HepG2 (cell line): ENCODE measurements around the gene SLC25A11. TPM values are rescaled to one million over a fixed set of nuclear protein-coding genes. Genes with fewer than 3 reads are reported as not detected.

ENCODE experiments used
- ATAC-seq: fragments of 200-7000 bp; cut with Tn5 transposase; 3 replicates; pipeline ENCODE4 v1.9.1; 2020; ENCODE audit warnings: mild to moderate bottlenecking, moderate library complexity
- BruUV-seq: library from RNA; stranded (reverse); fragments of 400-500 nt; replicated peaks from 2 replicates; lab custom pipeline; 2021; lab: Mats Ljungman, UMichigan
- CTCF ChIA-PET: fragments of 300-600 bp; formaldehyde crosslinking; extraction: SDS; loops from one replicate; lab custom pipeline; 2021; ENCODE audit warnings: low total read pairs, inconsistent platforms, low intra/inter-chr PET ratio; lab: Yijun Ruan, JAX
- POLR2A ChIA-PET: fragments of 350-600 bp; sonication (Branson Sonifier 250); formaldehyde crosslinking; loops from one replicate; lab custom pipeline; 2020; ENCODE audit warnings: antibody characterized with exemption, inconsistent platforms; lab: Yijun Ruan, JAX
- DNase-seq: peaks from one replicate; pipeline ENCODE4 v3.0.0-alpha.2; 2015; ENCODE audit warnings: low spot score
- FAIRE-seq: peaks from 3 replicates; lab custom pipeline; 2011; peaks lifted over from hg19 to GRCh38; lab: Jason Lieb, UNC
- H2AFZ ChIP-seq: one replicate; pipeline ENCODE4 v1.6.1; 2011; ENCODE audit warnings: low read length, inconsistent platforms
- H3K27ac ChIP-seq: fragments of 300-600 bp; 3 replicates; pipeline ENCODE4 v1.8.0; 2011; ENCODE audit warnings: mixed run types, mild to moderate bottlenecking, mixed read lengths, low read length, inconsistent platforms; ENCODE audit not compliant: insufficient read depth; ENCODE audit errors: extremely low read length
- H3K27me3 ChIP-seq, 2 experiments: fragments of 200-600 bp in 1 of 2; 2 replicates in 1 of 2; 3 replicates in 1 of 2; pipeline versions ENCODE4 v1.6.0 to v1.8.0; 2011; ENCODE audit warnings: low read length in 2 of 2, mild to moderate bottlenecking in 2 of 2, moderate library complexity in 2 of 2, inconsistent platforms in 1 of 2; ENCODE audit not compliant: insufficient read depth in 2 of 2, control insufficient read depth in 1 of 2
- H3K36me3 ChIP-seq, 2 experiments: fragments of 200-600 bp in 1 of 2; replicated peaks in 1 of 2; 2 replicates in 1 of 2; 3 replicates in 1 of 2; pipeline versions ENCODE4 v1.5.1 to v1.8.0; 2011; ENCODE audit warnings: low read length in 2 of 2, inconsistent platforms in 1 of 2; ENCODE audit not compliant: insufficient read depth in 2 of 2, control insufficient read depth in 1 of 2
- H3K4me1 ChIP-seq: 2 replicates; pipeline ENCODE4 v1.5.1; 2012; ENCODE audit warnings: low read length, inconsistent platforms; ENCODE audit not compliant: insufficient read depth
- H3K4me2 ChIP-seq: 2 replicates; pipeline ENCODE4 v1.6.0; 2011; ENCODE audit warnings: low read depth, low read length, inconsistent platforms
- H3K4me3 ChIP-seq, 3 experiments: fragments of 200-600 bp in 1 of 3; sonication (generic), shearing (Covaris generic) in 1 of 3; replicated peaks in 1 of 3; 2 replicates each; pipeline ENCODE4 v1.5.1; 2011 to 2016; ENCODE audit warnings: low read length in 3 of 3, inconsistent platforms in 2 of 3, low read depth in 2 of 3, mild to moderate bottlenecking in 2 of 3, control low read depth in 1 of 3, mixed read lengths in 1 of 3; ENCODE audit not compliant: insufficient read depth in 1 of 3
- H3K79me2 ChIP-seq: one replicate; pipeline ENCODE4 v1.6.1; 2011; ENCODE audit warnings: low read length, inconsistent platforms; ENCODE audit not compliant: insufficient read depth
- H3K9ac ChIP-seq: 2 replicates; pipeline ENCODE4 v1.6.0; 2011; ENCODE audit warnings: mild to moderate bottlenecking, low read depth, low read length, inconsistent platforms; ENCODE audit not compliant: insufficient read depth
- H3K9me3 ChIP-seq: 2 replicates; pipeline ENCODE4 v1.5.1; 2012; ENCODE audit warnings: mild to moderate bottlenecking, low read length
- H4K20me1 ChIP-seq: 2 replicates; pipeline ENCODE4 v1.6.0; 2011; ENCODE audit warnings: inconsistent platforms, mild to moderate bottlenecking, low read length, moderate library complexity; ENCODE audit not compliant: insufficient read depth
- HDAC6 ChIP-seq: fragments of 200-600 bp; sonication (generic); IDR thresholded peaks from 2 replicates; pipeline ENCODE4 v1.7.0; 2017; ENCODE audit warnings: mild to moderate bottlenecking, antibody characterized with exemption, low read length, low read depth
- HNRNPUL1 ChIP-seq: fragments of 200-400 bp; formaldehyde crosslinking; IDR thresholded peaks from 2 replicates; pipeline ENCODE4 v1.6.1; 2017; ENCODE audit warnings: low read depth, mild to moderate bottlenecking, low read length, moderate library complexity
- LBX2 ChIP-seq: sonication (generic); formaldehyde crosslinking; IDR thresholded peaks from 2 replicates; pipeline ENCODE4 v1.5.0; 2020; ENCODE audit warnings: missing genetic modification reagents, mild to moderate bottlenecking, borderline replicate concordance
- LCORL ChIP-seq, 2 experiments: fragments of 450-650 bp in 1 of 2; sonication (generic) in 1 of 2; formaldehyde crosslinking in 1 of 2; IDR thresholded peaks; 2 replicates each; pipeline versions ENCODE4 v1.5.0 to v1.6.1; 2017 to 2020; ENCODE audit warnings: antibody characterized with exemption in 1 of 2, missing genetic modification reagents in 1 of 2
- MEIS2 ChIP-seq: sonication (generic); formaldehyde crosslinking; IDR thresholded peaks from 2 replicates; pipeline ENCODE4 v1.9.0; 2021; ENCODE audit warnings: mild to moderate bottlenecking, missing genetic modification reagents
- NKX3-1 ChIP-seq: sonication (generic); formaldehyde crosslinking; IDR thresholded peaks from 2 replicates; pipeline ENCODE4 v1.5.0; 2020; ENCODE audit warnings: missing genetic modification reagents
- NRL ChIP-seq: sonication (generic); formaldehyde crosslinking; IDR thresholded peaks from 2 replicates; pipeline ENCODE4 v1.5.0; 2020; ENCODE audit warnings: missing genetic modification reagents, mild to moderate bottlenecking, moderate library complexity, borderline replicate concordance
- ZNF343 ChIP-seq: sonication (generic); formaldehyde crosslinking; IDR thresholded peaks from 2 replicates; pipeline ENCODE4 v1.4.0; 2020; ENCODE audit warnings: mild to moderate bottlenecking, missing genetic modification reagents
- ZNF501 ChIP-seq: sonication (generic); formaldehyde crosslinking; IDR thresholded peaks from 2 replicates; pipeline ENCODE4 v1.5.1; 2020; ENCODE audit warnings: mild to moderate bottlenecking, moderate library complexity, missing genetic modification reagents
- ZNF768 ChIP-seq: sonication (generic); formaldehyde crosslinking; IDR thresholded peaks from 2 replicates; pipeline ENCODE4 v1.4.0; 2020; ENCODE audit warnings: missing genetic modification reagents
- ZNF775 ChIP-seq: sonication (generic); formaldehyde crosslinking; IDR thresholded peaks from 2 replicates; pipeline ENCODE4 v1.4.0; 2020; ENCODE audit warnings: missing genetic modification reagents, mild to moderate bottlenecking, moderate library complexity, borderline replicate concordance
- ZSCAN31 ChIP-seq: sonication (generic); formaldehyde crosslinking; IDR thresholded peaks from 2 replicates; pipeline ENCODE4 v1.5.0; 2020; ENCODE audit warnings: low read depth, mild to moderate bottlenecking, missing genetic modification reagents
- WGBS: methylation state at CpG from one replicate; pipeline ENCODE4 v1.1.6; 2017; ENCODE audit warnings: low lambda C conversion rate; 5-methylcytosine and 5-hydroxymethylcytosine counted together
- in situ Hi-C: cut with HindIII; loops from 2 replicates; pipeline ENCODE4 v1.10.0; 2017; ENCODE audit warnings: low pct_unique_long_range_greater_than_20kb; ENCODE audit not compliant: extremely low pct_ligation_motif_present
- intact Hi-C: fragments of 100-400 bp; cut with micrococcal nuclease; formaldehyde crosslinking; loops from one replicate; pipeline ENCODE4 v1.10.0; 2022; ENCODE audit not compliant: unreplicated experiment
- polyA plus RNA-seq, 8 experiments: library from polyadenylated mRNA; depleted of rRNA in 3 of 8; stranded (reverse) in 7 of 8; unstranded in 1 of 8; fragments of >200 nt; fragmentation: Illumina TruSeq in 4 of 8; extraction: Trizol in 4 of 8; gene quantifications; 2 replicates each; pipeline versions ENCODE4 v1.2.1 to v1.2.3, GENCODE V29; 2011 to 2016; ENCODE audit warnings: low read depth in 4 of 8, missing spikeins in 1 of 8, mixed read lengths in 1 of 8; ENCODE audit not compliant: insufficient read depth in 1 of 8
- total RNA-seq, 5 experiments: library from RNA; depleted of rRNA; stranded (reverse); fragments of >200 nt; fragmentation: Illumina TruSeq; extraction: Trizol; gene quantifications; 2 replicates each; pipeline ENCODE4 v1.2.3, GENCODE V29; 2016; ENCODE audit warnings: low read depth in 1 of 5
- TF ChIP-seq, protein P1 (sequence below), 2 experiments: sonication (generic) in 1 of 2; formaldehyde crosslinking in 1 of 2; IDR thresholded peaks; 2 replicates each; pipeline versions ENCODE4 v1.5.1 to v1.6.1; 2011 to 2020; ENCODE audit warnings: borderline replicate concordance in 1 of 2, low read depth in 1 of 2, low read length in 1 of 2, mild to moderate bottlenecking in 1 of 2, missing genetic modification reagents in 1 of 2, moderate library complexity in 1 of 2
- TF ChIP-seq, protein P2 (sequence below): sonication (generic); formaldehyde crosslinking; IDR thresholded peaks from 2 replicates; pipeline ENCODE4 v1.4.0; 2020; ENCODE audit warnings: missing genetic modification reagents
- TF ChIP-seq, protein P3 (sequence below): sonication (generic); formaldehyde crosslinking; IDR thresholded peaks from 2 replicates; pipeline ENCODE4 v1.5.0; 2020; ENCODE audit warnings: missing genetic modification reagents, mild to moderate bottlenecking, borderline replicate concordance

SLC25A11 gene
- total and polyA plus RNA-seq, 2 of the 13 experiments (the other 11 are each of a cell fraction or from before 2014, with no cell fraction given), result 35.4 to 47.2 TPM

- BruUV-seq, result no TSS peak
- no peak within 1 kb of the TSS for H2AFZ ChIP-seq
- H3K4me3 ChIP-seq, result peak within 1 kb of the TSS; percentile 93 to 100 (median 100)
- ATAC-seq (peak; percentile 21), DNase-seq (peak; percentile 90), FAIRE-seq (peak; percentile 85)
- peak within 1 kb of the TSS; percentile 99 for H3K9ac ChIP-seq
- in situ Hi-C loops, result no loop called here
- peaks cover 33% of the 10 kb centered on the region for H4K20me1 ChIP-seq
- peaks cover 11 to 33% of the 10 kb centered on the region in 2 experiments for H3K36me3 ChIP-seq
- peak within 1 kb of the TSS; percentile 84 for H3K4me2 ChIP-seq
- peaks cover 50% of the 10 kb centered on the region for H3K79me2 ChIP-seq
- H3K27me3 ChIP-seq, result no peaks in the 10 kb centered on the region; a peak in 1 of 5 replicates
- POLR2A ChIA-PET, result interaction anchor here (0.6 to 10.0 kb wide), 8 partner anchors 9 to 152 kb away, joined by 3 to 273 read pairs (median 8); partner anchors contain the start of genes INCA1, KIF1C, PSMB6 and RNF167
- intact Hi-C loops, result no loop called here
- peak within 1 kb of the TSS; percentile 99 for H3K27ac ChIP-seq
- WGBS, result under 1% methylated on average over 11 of the region's 59 CpGs
- CTCF ChIA-PET, result no interaction called here
- no peaks in the 10 kb centered on the region for H3K9me3 ChIP-seq
- peaks cover 54% of the 10 kb centered on the region for H3K4me1 ChIP-seq
- TF ChIP-seq NRL (peak; percentile 54), ZNF775 (CRISPR knock-in tag) (0 out of 2 replicates have a peak, but pooled peaks have one; percentile 58), ZNF501 (no peak), HDAC6 (no peak), LBX2 (CRISPR knock-in tag) (0 out of 2 replicates have a peak, but pooled peaks have one; percentile 13), ZNF768 (peak; percentile 72; the same call in 1 of the 2 replicates), HNRNPUL1 (peak; percentile 37; the same call in 1 of the 2 replicates), NKX3-1 (CRISPR knock-in tag) (0 out of 2 replicates have a peak, but pooled peaks have one; percentile 26), ZSCAN31 (CRISPR knock-in tag) (0 out of 2 replicates have a peak, but pooled peaks have one; percentile 58), MEIS2 (CRISPR knock-in tag) (peak; percentile 91), ZNF343 (0 out of 2 replicates have a peak, but pooled peaks have one; percentile 51), LCORL (IDR thresholded peaks at IDR 0.05) (peak; percentile 73; the same call in 1 of the 2 replicates), LCORL (CRISPR knock-in tag; IDR thresholded peaks at IDR 0.05) (no peak; the same call in 1 of the 2 replicates)
- TF ChIP-seq, protein P1, sequence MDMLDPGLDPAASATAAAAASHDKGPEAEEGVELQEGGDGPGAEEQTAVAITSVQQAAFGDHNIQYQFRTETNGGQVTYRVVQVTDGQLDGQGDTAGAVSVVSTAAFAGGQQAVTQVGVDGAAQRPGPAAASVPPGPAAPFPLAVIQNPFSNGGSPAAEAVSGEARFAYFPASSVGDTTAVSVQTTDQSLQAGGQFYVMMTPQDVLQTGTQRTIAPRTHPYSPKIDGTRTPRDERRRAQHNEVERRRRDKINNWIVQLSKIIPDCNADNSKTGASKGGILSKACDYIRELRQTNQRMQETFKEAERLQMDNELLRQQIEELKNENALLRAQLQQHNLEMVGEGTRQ (IDR thresholded peaks at IDR 0.05; ENCODE audit: low read depth, low read length), result no peak
- TF ChIP-seq, protein P1 (CRISPR knock-in tag; IDR thresholded peaks at IDR 0.05; ENCODE audit: borderline replicate concordance), result peak; percentile 47; the same call in 1 of the 2 replicates
- TF ChIP-seq, protein P2, sequence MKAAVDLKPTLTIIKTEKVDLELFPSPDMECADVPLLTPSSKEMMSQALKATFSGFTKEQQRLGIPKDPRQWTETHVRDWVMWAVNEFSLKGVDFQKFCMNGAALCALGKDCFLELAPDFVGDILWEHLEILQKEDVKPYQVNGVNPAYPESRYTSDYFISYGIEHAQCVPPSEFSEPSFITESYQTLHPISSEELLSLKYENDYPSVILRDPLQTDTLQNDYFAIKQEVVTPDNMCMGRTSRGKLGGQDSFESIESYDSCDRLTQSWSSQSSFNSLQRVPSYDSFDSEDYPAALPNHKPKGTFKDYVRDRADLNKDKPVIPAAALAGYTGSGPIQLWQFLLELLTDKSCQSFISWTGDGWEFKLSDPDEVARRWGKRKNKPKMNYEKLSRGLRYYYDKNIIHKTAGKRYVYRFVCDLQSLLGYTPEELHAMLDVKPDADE (CRISPR knock-in tag), result no peak
- TF ChIP-seq, protein P3, sequence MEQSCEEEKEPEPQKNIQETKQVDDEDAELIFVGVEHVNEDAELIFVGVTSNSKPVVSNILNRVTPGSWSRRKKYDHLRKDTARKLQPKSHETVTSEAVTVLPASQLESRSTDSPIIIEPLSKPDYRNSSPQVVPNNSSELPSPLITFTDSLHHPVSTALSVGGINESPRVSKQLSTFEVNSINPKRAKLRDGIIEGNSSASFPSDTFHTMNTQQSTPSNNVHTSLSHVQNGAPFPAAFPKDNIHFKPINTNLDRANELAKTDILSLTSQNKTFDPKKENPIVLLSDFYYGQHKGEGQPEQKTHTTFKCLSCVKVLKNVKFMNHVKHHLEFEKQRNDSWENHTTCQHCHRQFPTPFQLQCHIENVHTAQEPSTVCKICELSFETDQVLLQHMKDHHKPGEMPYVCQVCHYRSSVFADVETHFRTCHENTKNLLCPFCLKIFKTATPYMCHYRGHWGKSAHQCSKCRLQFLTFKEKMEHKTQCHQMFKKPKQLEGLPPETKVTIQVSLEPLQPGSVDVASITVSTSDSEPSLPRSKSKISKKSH (CRISPR knock-in tag), result peak; percentile 33; the same call in 1 of the 2 replicates
Measured at GRCh38 chr17:4948166-4948930, 8.5 kb upstream of the SLC25A11 start, which contains the start of gene PFN1. Gene PFN1, minus strand, starts transcription at chr17:4948530. Its CDS starts 136 bp downstream, at chr17:4948394.
